Activated CD8-positive, alpha-beta memory T cell treated with anti-CD3 and anti-CD28 coated beads, Interleukin-2, amount 10 ng/mL, durations not matched to agents 7 days and 5 days (primary cell): Measurements from ENCODE around the gene IL21. TPM values are rescaled to one million over a fixed set of nuclear protein-coding genes. Genes with fewer than 3 reads are reported as not detected.

Experiments
- ATAC-seq: fragments of 150-1000 bp; cut with Tn5 transposase; one replicate; pipeline ENCODE4 v1.10.0; 2021; ENCODE audit warnings: moderate library complexity
- CTCF ChIA-PET: fragments of 350-600 bp; sonication (Branson Sonifier 250); formaldehyde crosslinking; loops from one replicate; lab custom pipeline; 2021; ENCODE audit warnings: antibody characterized with exemption; lab: Charles Lee
- DNase-seq: peaks from one replicate; pipeline ENCODE4 v3.0.0-alpha.2; 2020
- H3K27ac Mint-ChIP-seq: one replicate; pipeline ENCODE4 v1.8.0; 2021; ENCODE audit warnings: mild to moderate bottlenecking, mixed read lengths
- H3K27me3 Mint-ChIP-seq: one replicate; pipeline ENCODE4 v1.8.0; 2021; ENCODE audit warnings: mixed read lengths
- H3K36me3 Mint-ChIP-seq: one replicate; pipeline ENCODE4 v1.8.0; 2021; ENCODE audit warnings: mild to moderate bottlenecking, mixed read lengths
- H3K4me1 Mint-ChIP-seq: one replicate; pipeline ENCODE4 v1.8.0; 2021; ENCODE audit warnings: mixed read lengths
- H3K4me3 Mint-ChIP-seq: one replicate; pipeline ENCODE4 v1.8.0; 2021; ENCODE audit warnings: mild to moderate bottlenecking, moderate library complexity, mixed read lengths
- H3K9me3 Mint-ChIP-seq: one replicate; pipeline ENCODE4 v1.8.0; 2022; ENCODE audit warnings: low read depth, mixed read lengths
- total RNA-seq, 2 experiments: library from RNA; stranded (reverse); gene quantifications; one replicate each; pipeline ENCODE4 v1.2.3, GENCODE V29; 2021

Gene IL21
- under 1 TPM; 0.09 to 0.52 TPM for total RNA-seq

- peak within 1 kb of the TSS; percentile 51 for H3K4me3 Mint-ChIP-seq
- peaks cover 34% of the 10 kb centered on the region for H3K4me1 Mint-ChIP-seq
- ATAC-seq, result no peak
- CTCF ChIA-PET, result no interaction called here
- H3K9me3 Mint-ChIP-seq, result no peaks in the 10 kb centered on the region
- no peaks in the 10 kb centered on the region for H3K27me3 Mint-ChIP-seq
- H3K27ac Mint-ChIP-seq, result peak within 1 kb of the TSS; percentile 37
- peaks cover 1% of the 10 kb centered on the region for H3K36me3 Mint-ChIP-seq
- DNase-seq, result no peak
Observed at GRCh38 chr4:122621016-122621507, at the start of gene IL21. Gene IL21 (minus strand): TSS chr4:122621066. CDS start chr4:122621011, 55 bp downstream.

DNA sequence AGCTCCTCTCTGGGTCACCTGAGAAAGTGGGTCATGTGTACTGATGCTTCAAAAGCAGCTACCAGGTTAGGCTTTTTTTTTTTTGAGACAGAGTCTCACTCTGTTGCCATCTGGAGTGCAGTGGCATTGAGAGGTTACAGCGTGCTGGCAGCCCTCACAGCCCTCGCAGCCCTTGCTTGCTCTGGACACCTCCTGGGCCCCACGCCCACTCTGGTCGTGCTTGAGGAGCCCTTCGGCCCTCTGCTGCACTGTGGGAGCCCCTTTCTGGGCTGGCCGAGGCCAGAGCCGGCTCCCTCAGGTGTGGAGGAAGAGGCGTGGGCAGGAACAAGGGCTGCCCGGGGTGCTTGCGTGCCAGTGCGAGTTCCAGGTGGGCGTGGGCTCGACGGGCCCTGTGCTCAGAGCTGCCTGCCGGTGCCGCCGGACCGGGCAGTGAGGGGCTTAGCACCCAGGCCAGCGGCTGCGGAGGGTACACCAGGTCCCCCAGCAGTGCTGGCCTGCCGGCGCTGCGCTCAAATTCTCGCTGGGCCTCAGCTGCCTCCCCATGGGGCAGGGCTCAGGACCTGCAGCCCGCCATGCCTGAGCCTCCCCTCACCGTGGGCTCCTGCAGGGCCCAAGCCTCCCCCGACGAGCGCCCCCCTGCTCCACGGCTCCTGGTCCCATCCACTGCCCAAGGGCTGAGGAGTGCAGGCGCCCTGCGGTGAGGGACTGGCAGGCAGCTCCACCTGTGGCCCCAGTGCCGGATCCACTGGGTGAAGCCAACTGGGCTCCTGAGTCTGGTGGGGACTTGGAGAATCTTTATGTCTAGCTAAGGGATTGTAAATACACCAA lies 49.3 kb upstream of the IL21 start:
- no peak for DNase-seq
- H3K4me1 Mint-ChIP-seq, result peaks cover 44% of the 10 kb centered on the region

GRCh38 chr4:122668241-122668640 lies 47.4 kb upstream of the IL21 start:
- Mint-ChIP-seq H3K4me3 (no peak overlapping the region), H3K36me3 (peaks cover 4% of the 10 kb centered on the region), H3K4me1 (peaks cover 38% of the 10 kb centered on the region), H3K27ac (no peak overlapping the region), H3K27me3 (peaks cover 7% of the 10 kb centered on the region), H3K9me3 (no peaks in the 10 kb centered on the region)
- ATAC-seq (no peak), DNase-seq (no peak)
- CTCF ChIA-PET, result no interaction called here

More for the DNA sequence above, 49.3 kb upstream of the IL21 start:
- Mint-ChIP-seq H3K27ac (no peak overlapping the region), H3K27me3 (peaks cover 5% of the 10 kb centered on the region), H3K9me3 (no peaks in the 10 kb centered on the region), H3K36me3 (peaks cover 4% of the 10 kb centered on the region), H3K4me3 (no peak overlapping the region)
- no peak for ATAC-seq
- CTCF ChIA-PET, result interaction anchor here (1.3 kb wide), 1 partner anchor 68 kb away, joined by 3 read pairs; no protein-coding TSS in a partner anchor

GRCh38 chr4:122666527-122667245 lies 45.8 kb upstream of the IL21 start:
- Mint-ChIP-seq H3K36me3 (peaks cover 4% of the 10 kb centered on the region), H3K27me3 (peaks cover 8% of the 10 kb centered on the region), H3K9me3 (no peaks in the 10 kb centered on the region), H3K27ac (peak overlapping the region; percentile 12), H3K4me1 (peaks cover 40% of the 10 kb centered on the region), H3K4me3 (no peak overlapping the region)
- ATAC-seq, result peak; percentile 57
- CTCF ChIA-PET, result interaction anchor here (2.4 kb wide), 1 partner anchor 51 kb away, joined by 7 read pairs; no protein-coding TSS in a partner anchor
- no peak for DNase-seq

- Mint-ChIP-seq H3K36me3 (peaks cover 4% of the 10 kb centered on the region), H3K4me1 (peaks cover 40% of the 10 kb centered on the region), H3K4me3 (no peak overlapping the region), H3K27me3 (peaks cover 8% of the 10 kb centered on the region), H3K9me3 (no peaks in the 10 kb centered on the region), H3K27ac (no peak overlapping the region)
- CTCF ChIA-PET, result interaction anchor here (2.4 kb wide), 1 partner anchor 52 kb away, joined by 7 read pairs; no protein-coding TSS in a partner anchor
- no peak for DNase-seq
- ATAC-seq, result no peak
Observed at GRCh38 chr4:122665161-122665929, 44.5 kb upstream of the IL21 start.

- H3K4me1 Mint-ChIP-seq, result peaks cover 39% of the 10 kb centered on the region
- peak; percentile 28 for ATAC-seq
- peaks cover 4% of the 10 kb centered on the region for H3K36me3 Mint-ChIP-seq
- peak overlapping the region; percentile 48 for H3K27ac Mint-ChIP-seq
- peak overlapping the region; percentile 18 for H3K4me3 Mint-ChIP-seq
- CTCF ChIA-PET, result interaction anchor here (2.4 kb wide), 1 partner anchor 54 kb away, joined by 7 read pairs; no protein-coding TSS in a partner anchor
- no peak for DNase-seq
- no peaks in the 10 kb centered on the region for H3K9me3 Mint-ChIP-seq
- peaks cover 8% of the 10 kb centered on the region for H3K27me3 Mint-ChIP-seq
Observed at GRCh38 chr4:122663814-122664610, 43.1 kb upstream of the IL21 start.

GRCh38 chr4:122663291-122663690 lies 42.4 kb upstream of the IL21 start:
- H3K27ac Mint-ChIP-seq, result no peak overlapping the region
- no peak overlapping the region for H3K4me3 Mint-ChIP-seq
- H3K9me3 Mint-ChIP-seq, result no peaks in the 10 kb centered on the region
- H3K36me3 Mint-ChIP-seq, result peaks cover 2% of the 10 kb centered on the region
- H3K4me1 Mint-ChIP-seq, result peaks cover 41% of the 10 kb centered on the region
- ATAC-seq, result no peak
- H3K27me3 Mint-ChIP-seq, result peaks cover 3% of the 10 kb centered on the region
- no peak for DNase-seq
- CTCF ChIA-PET, result no interaction called here

DNA sequence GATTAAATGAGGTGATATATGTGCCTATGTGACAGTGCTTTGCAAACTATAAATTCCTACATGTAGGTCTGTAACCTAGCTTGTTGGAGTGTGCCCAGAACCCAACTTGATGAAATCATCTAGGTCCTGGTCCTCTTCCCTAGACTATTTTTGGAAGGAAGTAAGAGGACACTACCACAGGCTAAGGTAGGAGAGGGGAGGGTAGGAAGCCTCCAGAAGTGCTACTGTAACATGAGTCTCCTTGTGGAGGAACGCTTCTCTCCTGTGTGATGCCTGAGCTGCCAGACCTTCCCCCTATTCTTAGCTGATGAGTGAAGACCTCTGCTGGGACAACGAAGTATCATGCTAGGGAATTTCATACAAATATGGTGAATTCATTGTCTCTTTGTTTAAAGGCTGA lies 41.8 kb upstream of the IL21 start:
- Mint-ChIP-seq H3K4me1 (peaks cover 42% of the 10 kb centered on the region), H3K36me3 (peaks cover 3% of the 10 kb centered on the region), H3K4me3 (no peak overlapping the region), H3K9me3 (peaks cover 1% of the 10 kb centered on the region), H3K27me3 (peaks cover 4% of the 10 kb centered on the region), H3K27ac (no peak overlapping the region)
- no peak for ATAC-seq
- CTCF ChIA-PET, result no interaction called here
- no peak for DNase-seq

GRCh38 chr4:122661176-122662160 lies 40.6 kb upstream of the IL21 start:
- CTCF ChIA-PET, result no interaction called here
- H3K4me3 Mint-ChIP-seq, result no peak overlapping the region
- H3K27me3 Mint-ChIP-seq, result peaks cover 6% of the 10 kb centered on the region
- no peak for ATAC-seq
- peaks cover 7% of the 10 kb centered on the region for H3K36me3 Mint-ChIP-seq
- no peak overlapping the region for H3K27ac Mint-ChIP-seq
- H3K9me3 Mint-ChIP-seq, result peaks cover 3% of the 10 kb centered on the region
- H3K4me1 Mint-ChIP-seq, result peaks cover 36% of the 10 kb centered on the region
- DNase-seq, result no peak

GRCh38 chr4:122658818-122659295 lies 38.0 kb upstream of the IL21 start:
- peak; percentile 61 for ATAC-seq
- peak overlapping the region; percentile 70 for H3K27ac Mint-ChIP-seq
- peaks cover 21% of the 10 kb centered on the region for H3K4me1 Mint-ChIP-seq
- H3K4me3 Mint-ChIP-seq, result no peak overlapping the region
- peaks cover 3% of the 10 kb centered on the region for H3K9me3 Mint-ChIP-seq
- DNase-seq, result no peak
- H3K36me3 Mint-ChIP-seq, result peaks cover 7% of the 10 kb centered on the region
- H3K27me3 Mint-ChIP-seq, result peaks cover 6% of the 10 kb centered on the region
- CTCF ChIA-PET, result interaction anchor here (0.8 to 1.1 kb wide), 3 partner anchors 8 to 58 kb away, joined by 3 read pairs; no protein-coding TSS in a partner anchor

- H3K4me1 Mint-ChIP-seq, result peaks cover 18% of the 10 kb centered on the region
- peaks cover 3% of the 10 kb centered on the region for H3K9me3 Mint-ChIP-seq
- no peak overlapping the region for H3K4me3 Mint-ChIP-seq
- H3K36me3 Mint-ChIP-seq, result peaks cover 7% of the 10 kb centered on the region
- peaks cover 6% of the 10 kb centered on the region for H3K27me3 Mint-ChIP-seq
- no peak for DNase-seq
- CTCF ChIA-PET, result interaction anchor here (1.0 to 1.1 kb wide), 2 partner anchors 23 to 59 kb away, joined by 3 read pairs; no protein-coding TSS in a partner anchor
- no peak for ATAC-seq
- H3K27ac Mint-ChIP-seq, result peak overlapping the region; percentile 9
Observed at GRCh38 chr4:122658377-122658776, 37.5 kb upstream of the IL21 start.
